Thyroid gland (tissue), 4 donors: ENCODE data around the gene ITGA1.

Experiments used
- CTCF ChIP-seq, 6 experiments: fragments of 200-600 bp in 3 of 6; fragments of 450-650 bp in 3 of 6; sonication (generic) in 3 of 6; IDR thresholded peaks; one replicate each; pipeline ENCODE4 v1.5.1; 2016 to 2019; ENCODE audit warnings: antibody characterized with exemption in 6 of 6, mild to moderate bottlenecking in 2 of 6, inconsistent platforms in 1 of 6, moderate library complexity in 1 of 6
- POLR2A ChIP-seq, 2 donors: fragments of 450-650 bp; IDR thresholded peaks; one replicate each; pipeline ENCODE4 v1.6.1; 2017; ENCODE audit warnings: antibody characterized with exemption in 2 of 2, mild to moderate bottlenecking in 2 of 2, moderate library complexity in 1 of 2

- TF ChIP-seq CTCF (IDR thresholded peaks at IDR 0.05), result no peak
- no peak for TF ChIP-seq POLR2A (IDR thresholded peaks at IDR 0.05)
Measured at GRCh38 chr5:52861368-52861767, 73.7 kb downstream of the ITGA1 start.
